Adipocyte (in vitro differentiated cells): ENCODE results near the gene ACYP2.

Experiments used
- DNase-seq: peaks from one replicate; pipeline ENCODE4 v3.0.0-alpha.2; 2015; ENCODE audit warnings: low read depth
- H3K27me3 ChIP-seq: replicated peaks from 2 replicates; pipeline ENCODE4 v1.7.0; 2013; ENCODE audit warnings: mild to moderate bottlenecking, low read length, moderate library complexity; ENCODE audit not compliant: control insufficient read depth, insufficient read depth
- H3K36me3 ChIP-seq: 2 replicates; pipeline ENCODE4 v1.7.0; 2013; ENCODE audit warnings: low read length, mild to moderate bottlenecking, moderate library complexity; ENCODE audit not compliant: control insufficient read depth, insufficient read depth, severe bottlenecking
- H3K4me1 ChIP-seq: 2 replicates; pipeline ENCODE4 v1.7.0; 2013; ENCODE audit warnings: mild to moderate bottlenecking, low read length, moderate library complexity; ENCODE audit not compliant: control insufficient read depth, insufficient read depth
- H3K4me3 ChIP-seq: 2 replicates; pipeline ENCODE4 v1.7.0; 2013; ENCODE audit warnings: mild to moderate bottlenecking, low read length, moderate library complexity
- H3K9ac ChIP-seq: 2 replicates; pipeline ENCODE4 v1.7.0; 2013; ENCODE audit warnings: mild to moderate bottlenecking, low read length, moderate library complexity
- H3K9me3 ChIP-seq: 2 replicates; pipeline ENCODE4 v1.7.0; 2013; ENCODE audit warnings: mild to moderate bottlenecking, low read length, moderate library complexity; ENCODE audit not compliant: control insufficient read depth

Gene ACYP2

DNA sequence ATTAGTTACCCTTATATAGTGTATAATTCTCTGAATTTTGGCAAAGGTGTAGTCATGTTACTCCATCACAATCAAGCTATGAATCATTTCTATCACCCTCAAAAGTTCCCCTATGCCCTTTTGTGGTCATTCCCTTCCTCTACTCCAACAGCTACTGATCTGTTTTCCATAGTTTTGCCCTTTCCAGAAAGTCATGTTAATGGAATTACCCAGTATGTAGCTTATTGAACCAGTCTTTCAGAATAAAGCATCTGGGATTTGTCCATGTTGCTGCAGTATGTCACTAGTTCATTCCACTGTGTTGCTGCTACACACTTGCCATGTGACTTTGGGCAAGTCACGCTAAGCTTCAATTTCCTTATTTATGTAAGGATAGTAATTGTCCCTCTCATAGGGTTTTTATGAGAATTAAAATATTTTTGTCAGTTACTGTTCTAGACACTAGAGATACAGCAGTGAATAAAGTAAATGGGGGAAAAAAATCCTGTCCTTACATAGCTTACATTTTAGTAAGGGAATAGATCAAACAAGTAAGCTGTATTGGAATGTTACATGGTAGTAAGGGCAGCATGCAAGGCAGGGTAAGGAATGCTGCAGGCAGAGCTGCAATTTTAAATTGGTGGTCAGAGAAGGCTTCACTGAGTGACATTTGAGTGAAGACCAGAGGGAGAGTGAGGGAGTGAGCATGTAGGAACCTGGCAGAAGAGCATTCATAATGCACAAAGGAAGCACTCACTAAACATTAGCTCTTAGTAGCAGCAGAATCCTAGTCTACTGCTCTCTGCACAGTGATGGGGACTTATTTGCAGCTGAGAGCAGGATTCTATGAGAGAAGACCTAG, 220.9 kb downstream of the ACYP2 start:
- H3K36me3 ChIP-seq = no peaks in the 10 kb centered on the region
- H3K4me3 ChIP-seq = no peak overlapping the region
- H3K27me3 ChIP-seq = no peaks in the 10 kb centered on the region
- no peaks in the 10 kb centered on the region for H3K9me3 ChIP-seq
- DNase-seq = peak; percentile 83
- H3K4me1 ChIP-seq = peaks cover 20% of the 10 kb centered on the region
- H3K9ac ChIP-seq = no peak overlapping the region

DNA sequence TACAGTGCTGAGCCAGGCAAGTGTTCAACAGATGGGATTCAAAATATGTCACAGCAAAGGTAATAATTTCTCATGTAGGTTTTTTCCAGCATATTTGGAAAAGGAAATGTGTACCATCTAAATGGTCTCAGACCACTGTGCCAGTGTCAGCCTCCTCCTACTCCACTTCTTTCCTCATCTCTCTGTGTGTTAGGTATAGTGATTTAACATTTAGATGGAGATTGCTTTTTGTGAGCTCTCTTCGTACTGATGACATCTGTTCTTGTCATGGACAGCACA, 221.5 kb downstream of the ACYP2 start:
- Histone ChIP-seq H3K9me3 (no peaks in the 10 kb centered on the region), H3K4me1 (peaks cover 20% of the 10 kb centered on the region), H3K9ac (no peak overlapping the region), H3K27me3 (no peaks in the 10 kb centered on the region), H3K4me3 (no peak overlapping the region), H3K36me3 (no peaks in the 10 kb centered on the region)
- peak; percentile 24 for DNase-seq

GRCh38 chr2:54341656-54342055, 226.2 kb downstream of the ACYP2 start:
- peaks cover 6% of the 10 kb centered on the region for H3K4me1 ChIP-seq
- H3K4me3 ChIP-seq = no peak overlapping the region
- no peaks in the 10 kb centered on the region for H3K36me3 ChIP-seq
- DNase-seq = no peak
- no peaks in the 10 kb centered on the region for H3K27me3 ChIP-seq
- H3K9ac ChIP-seq = no peak overlapping the region
- H3K9me3 ChIP-seq = no peaks in the 10 kb centered on the region

DNA sequence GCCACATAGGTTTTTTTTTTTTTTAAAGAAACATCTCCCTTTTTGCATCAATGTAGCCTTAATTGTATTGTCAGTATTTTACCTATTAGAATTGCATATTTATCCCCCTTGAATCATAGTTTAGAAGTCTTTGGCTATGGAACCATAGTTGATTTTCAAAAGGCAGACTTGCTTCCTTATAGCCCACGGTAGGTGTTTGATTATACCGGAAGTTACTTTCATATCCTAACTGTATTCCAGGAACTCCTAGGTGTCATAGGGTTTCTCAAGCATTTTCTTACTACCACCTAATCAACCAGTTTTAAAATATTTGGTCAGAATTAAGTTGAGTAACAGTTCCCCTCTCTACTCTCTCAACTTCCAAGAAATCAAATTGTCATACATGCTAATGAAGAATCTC, 227.2 kb downstream of the ACYP2 start:
- DNase-seq = no peak
- no peaks in the 10 kb centered on the region for H3K36me3 ChIP-seq
- no peaks in the 10 kb centered on the region for H3K27me3 ChIP-seq
- no peak overlapping the region for H3K4me3 ChIP-seq
- H3K4me1 ChIP-seq = no peaks in the 10 kb centered on the region
- H3K9ac ChIP-seq = no peak overlapping the region
- no peaks in the 10 kb centered on the region for H3K9me3 ChIP-seq

DNA sequence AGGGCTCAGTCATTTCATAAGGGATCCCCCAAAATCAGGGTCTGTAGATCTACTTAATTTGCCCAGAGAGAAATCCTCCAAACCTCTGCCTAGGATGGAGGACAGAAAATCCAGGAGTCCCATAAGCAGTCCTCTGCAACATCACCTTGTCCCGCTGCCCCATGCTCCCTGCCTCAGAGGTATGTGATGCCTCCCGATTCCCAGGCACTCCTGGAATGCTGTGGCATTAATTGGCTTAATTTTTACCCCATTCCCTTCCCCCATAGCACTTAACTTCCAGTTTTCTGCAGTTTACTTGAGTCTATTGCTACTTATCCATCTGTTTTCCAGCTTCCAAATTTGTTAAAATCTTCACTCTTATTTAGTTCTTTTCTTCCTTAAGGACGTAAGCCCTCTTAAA, 232.2 kb downstream of the ACYP2 start:
- Histone ChIP-seq H3K27me3 (no peaks in the 10 kb centered on the region), H3K36me3 (no peaks in the 10 kb centered on the region), H3K4me3 (no peak overlapping the region), H3K4me1 (no peaks in the 10 kb centered on the region), H3K9ac (no peak overlapping the region), H3K9me3 (no peaks in the 10 kb centered on the region)
- DNase-seq = no peak

GRCh38 chr2:54348646-54349045, 233.2 kb downstream of the ACYP2 start:
- Histone ChIP-seq H3K4me3 (no peak overlapping the region), H3K9me3 (no peaks in the 10 kb centered on the region), H3K9ac (no peak overlapping the region), H3K27me3 (no peaks in the 10 kb centered on the region), H3K36me3 (no peaks in the 10 kb centered on the region), H3K4me1 (no peaks in the 10 kb centered on the region)
- no peak for DNase-seq

DNA sequence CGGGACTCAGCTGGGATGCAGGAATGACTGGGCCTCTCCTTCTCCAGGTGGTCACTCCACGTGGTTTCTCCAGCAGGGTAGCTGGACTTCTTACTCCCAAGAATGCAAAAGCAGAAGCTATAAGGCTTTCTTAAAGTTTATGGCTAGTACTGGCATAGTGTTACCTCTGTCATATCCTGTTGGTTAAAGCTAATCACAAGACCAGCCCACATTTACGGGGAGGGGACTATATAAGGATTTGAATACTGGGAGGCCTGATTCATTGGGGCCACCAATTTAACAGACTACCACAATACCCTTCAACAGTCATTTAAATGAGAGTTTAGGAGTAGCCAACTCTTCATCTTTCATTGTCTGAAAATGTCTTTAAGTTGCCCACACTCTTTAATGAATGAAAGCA, 235.0 kb downstream of the ACYP2 start:
- Histone ChIP-seq H3K36me3 (no peaks in the 10 kb centered on the region), H3K4me3 (no peak overlapping the region), H3K4me1 (no peaks in the 10 kb centered on the region), H3K27me3 (no peaks in the 10 kb centered on the region), H3K9ac (no peak overlapping the region), H3K9me3 (no peaks in the 10 kb centered on the region)
- no peak for DNase-seq

DNA sequence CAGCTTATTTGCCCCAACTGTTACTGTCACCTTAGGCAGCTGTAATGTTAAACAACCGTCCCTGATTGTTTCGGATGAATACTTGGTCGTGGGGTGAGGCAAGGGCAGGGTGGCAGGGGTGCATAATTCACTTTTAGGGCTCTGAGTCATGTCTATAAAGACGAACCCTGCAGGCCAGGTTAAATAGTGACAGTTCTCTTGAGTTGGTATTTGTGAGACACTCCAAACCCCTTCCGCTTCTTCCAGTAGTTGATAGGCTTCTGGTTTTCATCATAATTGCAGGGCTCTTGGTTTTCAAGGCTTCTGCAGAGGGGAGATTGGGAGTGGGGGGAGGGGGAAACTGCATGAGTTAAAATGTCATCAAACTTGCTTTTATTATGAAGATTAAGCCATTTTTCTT, 237.8 kb downstream of the ACYP2 start:
- no peaks in the 10 kb centered on the region for H3K27me3 ChIP-seq
- DNase-seq = no peak
- H3K9ac ChIP-seq = no peak overlapping the region
- H3K36me3 ChIP-seq = no peaks in the 10 kb centered on the region
- H3K9me3 ChIP-seq = no peaks in the 10 kb centered on the region
- no peaks in the 10 kb centered on the region for H3K4me1 ChIP-seq
- no peak overlapping the region for H3K4me3 ChIP-seq
